Stimulated activated CD8-positive, alpha-beta memory T cell treated with anti-CD3 and anti-CD28 coated beads, Interleukin-2, amount 100 ng/mL, for 48 hours (primary cell): Measurements from ENCODE around the gene POLE.

Experiments
- DNase-seq, 2 donors: peaks; one replicate each; pipeline ENCODE4 v3.0.0-alpha.2; 2020; ENCODE audit warnings: low read depth in 2 of 2

The POLE gene

DNA sequence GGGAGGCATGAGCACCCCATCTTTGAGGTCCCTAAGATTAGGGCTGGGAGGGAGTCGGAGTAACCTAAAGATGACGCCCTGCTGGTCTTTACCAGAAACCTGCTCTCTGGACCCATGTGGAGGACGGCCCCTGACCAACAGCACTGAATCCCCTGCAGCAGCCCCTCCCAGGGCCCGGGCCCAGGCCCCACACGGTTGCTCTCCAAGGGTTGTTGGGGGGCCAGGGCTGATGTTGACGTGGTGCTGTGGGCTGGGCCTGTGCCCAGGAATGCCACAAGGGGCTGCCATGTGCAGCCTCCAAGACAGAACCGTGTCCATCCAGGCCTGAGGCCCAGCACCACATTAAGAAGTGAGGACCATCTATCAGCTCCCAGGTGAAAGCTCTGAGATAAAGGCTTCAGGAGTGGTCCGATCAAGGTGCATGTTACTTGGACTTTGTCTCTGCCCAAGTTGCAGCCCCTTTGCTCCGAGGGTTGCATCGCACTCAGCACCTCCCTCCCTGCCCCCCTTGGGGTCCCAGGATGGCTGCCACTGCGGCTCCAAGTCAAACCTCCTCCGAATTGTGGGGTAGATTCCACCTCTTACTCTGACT lies 106.3 kb downstream of the POLE start:
- no peak for DNase-seq

DNA sequence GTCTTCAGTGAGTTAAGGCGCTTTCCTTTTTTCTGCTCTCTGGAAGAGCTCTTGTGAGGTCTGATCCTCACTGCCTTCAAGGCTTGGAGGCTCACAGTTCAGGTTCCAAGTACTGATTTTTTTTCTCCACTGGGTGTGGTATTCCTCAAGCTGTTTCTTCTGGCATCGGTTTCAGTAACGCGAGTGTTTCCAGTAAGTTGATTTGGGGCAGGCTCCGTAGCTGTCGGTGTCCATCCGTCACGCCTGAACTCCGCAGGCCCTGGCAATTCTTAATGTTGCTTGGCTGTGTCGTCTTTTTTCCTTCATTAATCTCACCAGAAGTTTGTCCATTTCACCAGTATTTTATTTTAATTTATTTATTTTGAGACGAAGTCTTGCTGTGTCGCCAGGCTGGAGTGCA lies 107.4 kb downstream of the POLE start:
- no peak for DNase-seq

DNA sequence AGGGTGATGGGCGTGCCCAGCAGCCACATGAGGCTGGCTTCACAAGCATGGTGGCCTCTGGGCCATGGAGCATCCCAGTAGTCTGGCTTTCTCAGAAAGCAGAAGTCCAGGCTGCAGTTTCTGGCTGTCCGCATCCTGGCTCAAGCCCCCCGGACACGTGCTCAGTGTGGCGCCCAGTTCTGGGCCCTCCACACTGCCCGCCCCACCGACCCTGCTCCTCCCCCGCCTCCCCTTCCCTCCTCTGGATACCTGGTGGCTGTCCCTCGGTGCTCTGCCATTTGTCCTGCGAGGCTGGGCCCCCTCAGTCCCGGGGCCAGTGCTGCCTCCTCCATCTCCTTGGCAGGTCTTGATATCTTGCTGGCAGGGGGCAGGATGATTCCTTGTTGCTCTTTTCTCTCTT lies 108.3 kb downstream of the POLE start:
- DNase-seq = no peak

DNA sequence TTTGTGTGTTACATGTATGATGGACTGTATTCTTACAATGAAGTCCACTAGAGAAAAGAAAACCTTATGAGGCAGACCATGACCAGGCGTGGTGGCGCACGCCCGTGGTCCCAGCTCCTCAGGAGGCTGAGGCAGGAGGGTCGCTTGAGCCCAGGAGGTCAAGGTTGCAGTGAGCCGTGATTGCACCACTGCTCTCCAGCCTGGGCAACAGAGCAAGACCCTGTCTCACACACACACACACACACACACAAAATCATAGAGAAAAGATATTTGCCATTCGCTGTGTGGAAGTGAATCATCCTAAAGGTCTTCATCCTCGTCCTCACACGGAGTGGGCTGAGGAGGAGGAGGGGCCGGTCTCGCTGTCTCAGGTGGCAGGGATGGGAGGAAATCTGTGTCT lies 109.0 kb downstream of the POLE start:
- no peak for DNase-seq

DNA sequence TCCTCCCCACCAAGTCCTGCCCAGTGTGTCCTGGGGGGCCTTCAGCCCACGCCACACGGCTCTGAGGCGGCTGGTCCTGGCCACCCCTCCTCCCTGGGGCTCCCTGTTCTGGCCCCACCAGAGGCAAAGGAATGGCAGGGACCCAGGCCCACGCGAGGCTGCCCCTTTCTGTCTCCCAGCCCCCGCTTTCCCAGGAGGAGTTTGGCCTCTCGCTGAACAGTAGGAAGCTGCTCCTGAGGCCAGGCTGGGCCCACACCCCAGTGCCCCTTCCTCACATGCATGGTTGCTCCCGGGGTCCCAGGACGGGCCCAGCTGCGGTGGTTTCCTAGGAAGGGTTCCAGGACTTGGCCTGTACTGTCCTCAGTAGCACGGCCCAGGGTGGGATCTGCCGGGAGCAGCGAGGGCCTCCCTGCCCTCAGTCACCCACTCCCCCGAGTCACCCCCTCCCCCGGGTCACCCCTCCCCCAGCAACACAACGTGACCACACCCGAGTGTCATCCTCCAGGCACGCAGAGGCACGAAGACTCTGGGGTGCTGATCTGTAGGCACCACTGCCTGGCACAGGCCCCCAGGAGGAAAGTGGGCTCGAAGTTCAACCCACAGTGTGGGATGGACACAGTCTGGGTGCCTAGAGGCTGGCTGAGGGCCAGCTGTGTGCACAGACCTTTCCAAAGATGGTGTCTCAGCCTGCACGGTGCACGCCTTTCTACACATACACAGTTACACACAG lies 109.8 kb downstream of the POLE start:
- no peak for DNase-seq

DNA sequence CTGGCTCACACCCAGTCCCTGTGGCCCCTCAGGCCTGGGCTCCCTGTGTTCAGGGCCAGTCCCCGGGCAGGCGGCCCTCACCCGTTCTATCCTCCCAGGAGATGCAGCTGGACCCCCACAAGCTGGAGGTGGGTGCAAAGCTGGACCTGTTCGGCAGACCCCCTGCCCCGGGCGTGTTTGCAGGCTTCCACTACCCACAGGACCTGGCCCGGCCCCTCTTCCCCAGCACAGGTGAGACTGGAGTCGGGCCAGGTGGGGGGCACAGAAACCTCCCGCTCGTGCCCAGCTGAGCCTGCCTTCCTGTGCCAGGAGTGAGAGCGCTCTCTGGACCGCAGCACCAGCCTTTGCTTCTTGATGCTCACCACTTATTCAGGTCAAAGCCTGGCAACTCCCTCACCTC lies 110.4 kb downstream of the POLE start:
- DNase-seq = no peak

DNA sequence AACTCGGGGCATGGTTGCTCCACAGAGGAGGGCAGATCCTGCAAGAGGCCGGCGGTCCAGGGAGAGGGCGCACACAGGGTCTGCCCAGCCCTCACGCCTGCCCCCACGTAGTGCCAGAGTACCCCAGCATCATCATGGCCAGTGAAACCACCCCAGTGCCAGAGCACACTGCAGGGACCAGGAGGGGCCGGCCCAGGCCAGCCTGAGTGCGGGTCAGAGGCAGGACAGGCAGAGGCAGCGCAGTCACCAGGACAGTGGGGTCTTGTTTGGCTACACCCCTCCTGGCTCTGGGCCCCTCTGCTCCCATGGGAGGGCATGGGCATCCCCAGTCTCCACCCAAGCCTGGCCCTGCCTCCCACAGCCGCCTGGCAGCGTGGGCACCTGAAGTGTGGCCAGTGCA lies 111.5 kb downstream of the POLE start:
- DNase-seq = no peak

DNA sequence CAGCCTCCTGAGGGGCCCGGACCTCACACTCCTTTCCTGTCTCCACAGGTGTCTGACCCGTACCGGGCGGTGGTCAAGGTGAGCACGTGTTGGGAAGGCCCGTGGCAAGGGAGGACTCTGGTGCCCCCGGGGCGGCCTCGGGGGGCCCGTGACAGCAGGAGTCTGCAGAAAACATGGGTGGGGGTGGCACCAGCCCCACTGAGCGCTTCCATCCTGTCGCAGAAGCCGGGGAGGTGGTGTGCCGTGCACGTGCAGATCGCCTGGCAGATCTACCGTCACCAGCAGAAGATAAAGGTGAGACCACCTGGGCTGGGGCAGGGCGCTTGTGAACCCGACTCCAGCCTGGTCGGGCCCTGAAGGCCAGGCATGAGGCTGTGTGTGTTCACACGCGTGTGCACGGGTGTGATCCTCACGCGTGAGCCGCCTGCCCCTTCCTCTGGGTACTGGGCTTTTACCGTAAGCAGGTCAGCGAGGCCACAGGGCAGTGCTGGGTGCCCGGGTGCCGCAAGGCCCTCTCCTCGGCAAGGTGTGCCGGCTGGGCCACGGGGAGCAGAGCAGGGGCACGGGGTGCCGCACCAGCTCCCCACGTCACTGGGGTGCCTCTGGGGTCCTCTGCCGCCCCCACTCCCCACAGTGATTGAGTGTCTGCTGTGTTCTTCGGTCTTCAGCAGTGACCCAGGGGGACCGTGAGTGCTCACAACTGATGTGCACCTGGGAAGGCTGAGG lies 112.7 kb downstream of the POLE start:
- no peak for DNase-seq
